GM12878 (cell line): Measurements from ENCODE around the gene AIRE. TPM values are rescaled to one million over a fixed set of nuclear protein-coding genes. Genes with fewer than 3 reads are reported as not detected.

ENCODE experiments used
- CBX3 ChIP-seq: fragments of 200-600 bp; sonication (generic); IDR thresholded peaks from 2 replicates; pipeline ENCODE4 v1.6.1; 2016; ENCODE audit warnings: low read depth, borderline replicate concordance
- CHD1 ChIP-seq: IDR thresholded peaks from 2 replicates; pipeline ENCODE4 v1.6.1; 2012; ENCODE audit warnings: low read depth, low read length, improper control_type of control experiment
- FOXK2 ChIP-seq: fragments of 450-650 bp; IDR thresholded peaks from 2 replicates; pipeline ENCODE4 v1.6.1; 2017; ENCODE audit warnings: mild to moderate bottlenecking, moderate library complexity
- HCFC1 ChIP-seq: fragments of 150-350 bp; IDR thresholded peaks from 2 replicates; pipeline ENCODE4 v1.6.1; 2014; ENCODE audit warnings: low read length
- HSF1 ChIP-seq: fragments of 150-350 bp; IDR thresholded peaks from 2 replicates; pipeline ENCODE4 v1.6.1; 2014; ENCODE audit warnings: mild to moderate bottlenecking, low read depth, low read length
- JUND ChIP-seq: IDR thresholded peaks from 2 replicates; pipeline ENCODE4 v1.6.1; 2012; ENCODE audit warnings: low read depth, mild to moderate bottlenecking, low read length, improper control_type of control experiment, moderate library complexity
- MAX ChIP-seq: IDR thresholded peaks from 2 replicates; pipeline ENCODE4 v1.6.1; 2012; ENCODE audit warnings: low read depth, low read length, improper control_type of control experiment
- NKRF ChIP-seq: fragments of 450-650 bp; conservative IDR thresholded peaks from 2 replicates; pipeline ENCODE4 v1.6.1; 2017; ENCODE audit warnings: mild to moderate bottlenecking, moderate library complexity
- POLR2A ChIP-seq: IDR thresholded peaks from 2 replicates; pipeline ENCODE4 v1.6.1; 2011; ENCODE audit warnings: low read depth, mild to moderate bottlenecking, low read length
- SIN3A ChIP-seq: IDR thresholded peaks from 2 replicates; pipeline ENCODE4 v1.6.1; 2012; ENCODE audit warnings: low read depth, low read length, improper control_type of control experiment
- SMAD1 ChIP-seq: fragments of 450-650 bp; IDR thresholded peaks from 2 replicates; pipeline ENCODE4 v1.6.1; 2018; ENCODE audit warnings: mild to moderate bottlenecking, low read depth; ENCODE audit not compliant: partially characterized antibody
- SMAD5 ChIP-seq: IDR thresholded peaks from 2 replicates; pipeline ENCODE4 v1.6.1; 2016; ENCODE audit warnings: antibody characterized with exemption, low read depth
- SPI1 ChIP-seq: IDR thresholded peaks from 2 replicates; pipeline ENCODE4 v1.6.1; 2011; ENCODE audit warnings: low read depth, mild to moderate bottlenecking, low read length, moderate library complexity, borderline replicate concordance; ENCODE audit not compliant: insufficient read depth
- TCF3 ChIP-seq: IDR thresholded peaks from 2 replicates; pipeline ENCODE4 v1.6.1; 2012; ENCODE audit warnings: low read depth, mild to moderate bottlenecking, low read length, borderline replicate concordance; ENCODE audit not compliant: insufficient read depth
- ZBTB11 ChIP-seq: fragments of 450-650 bp; formaldehyde crosslinking; IDR thresholded peaks from 2 replicates; pipeline ENCODE4 v1.5.0; 2022; ENCODE audit warnings: mild to moderate bottlenecking, missing genetic modification characterization
- ZBTB4 ChIP-seq: fragments of 450-650 bp; formaldehyde crosslinking; IDR thresholded peaks from 2 replicates; pipeline ENCODE4 v1.4.0; 2022; ENCODE audit warnings: mild to moderate bottlenecking, moderate library complexity
- ZNF622 ChIP-seq: fragments of 450-650 bp; IDR thresholded peaks from 2 replicates; pipeline ENCODE4 v1.6.1; 2017; ENCODE audit warnings: mild to moderate bottlenecking, inconsistent platforms
- polyA plus RNA-seq, 11 experiments: library from polyadenylated mRNA; depleted of rRNA in 4 of 11; unstranded in 6 of 11; stranded (reverse) in 5 of 11; fragments of >200 nt; fragmentation: Nextera tagmentation in 4 of 11; fragmentation: Illumina TruSeq in 1 of 11; extraction: Ambion mirVana in 4 of 11; extraction: Trizol in 1 of 11; gene quantifications; 1 replicate in 1 of 11; 2 replicates in 10 of 11; pipeline versions ENCODE4 v1.2.1 to v1.2.3, GENCODE V29; 2011 to 2016; ENCODE audit warnings: inconsistent platforms in 2 of 11, missing spikeins in 2 of 11, low read depth in 1 of 11
- total RNA-seq, 4 experiments: library from RNA; depleted of rRNA in 3 of 4; stranded (reverse); fragments of >200 nt in 3 of 4; fragmentation: Illumina TruSeq in 1 of 4; extraction: Trizol in 1 of 4; gene quantifications; 2 replicates each; pipeline versions ENCODE4 v1.2.1 to v1.2.3, GENCODE V29; 2013 to 2021

AIRE gene
- total and polyA plus RNA-seq, 10 of the 15 experiments (the other 5 are each of a cell fraction or from before 2014, with no cell fraction given) = 0.05 to 0.10 TPM; not detected in 8

- TF ChIP-seq ZBTB11 (CRISPR knock-in tag) (no peak), FOXK2 (no peak), CHD1 (peak; percentile 85; the same call in 1 of the 2 replicates), NKRF (peak; percentile 88), SMAD5 (no peak), HSF1 (no peak), SIN3A (peak; percentile 49; the same call in 1 of the 2 replicates), ZBTB4 (CRISPR knock-in tag) (no peak), JUND (no peak), CBX3 (no peak), SPI1 (no peak), SMAD1 (peak; percentile 64), TCF3 (peak; percentile 45; the same call in 1 of the 2 replicates), HCFC1 (no peak), MAX (peak; percentile 68), ZNF622 (no peak), POLR2A (peak; percentile 79; the same call in 1 of the 2 replicates)
Measured at GRCh38 chr21:44299458-44300261, 14.0 kb downstream of the AIRE start, which contains the start of gene PFKL (continued).
